ENCODE results near the gene ENOX1. TPM values are rescaled to one million over a fixed set of nuclear protein-coding genes. Genes with fewer than 3 reads are reported as not detected.

ENOX1 gene
- total RNA-seq, 1 donor from 2014 or later, result 8.7 TPM

DNA sequence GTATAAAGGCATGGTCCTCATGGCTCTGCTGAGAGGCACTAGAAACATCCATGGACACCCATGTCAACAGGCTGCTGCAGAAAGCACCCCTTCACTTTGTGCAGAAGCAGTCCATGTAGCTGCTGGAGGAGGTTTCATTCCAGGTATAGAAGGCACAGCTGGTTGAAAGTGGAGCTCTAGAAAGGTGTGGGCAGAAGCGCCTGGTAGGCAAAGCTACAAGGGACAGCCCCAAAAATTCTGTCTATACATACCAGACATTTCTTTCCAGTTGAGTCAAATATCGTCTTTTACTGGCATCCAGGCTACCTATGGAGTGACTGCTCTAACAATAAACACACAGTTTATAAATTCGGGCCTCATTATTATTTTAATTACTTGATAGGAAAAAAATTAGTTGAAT, 129.3 kb downstream of the ENOX1 start:
- TF ChIP-seq, protein P1, sequence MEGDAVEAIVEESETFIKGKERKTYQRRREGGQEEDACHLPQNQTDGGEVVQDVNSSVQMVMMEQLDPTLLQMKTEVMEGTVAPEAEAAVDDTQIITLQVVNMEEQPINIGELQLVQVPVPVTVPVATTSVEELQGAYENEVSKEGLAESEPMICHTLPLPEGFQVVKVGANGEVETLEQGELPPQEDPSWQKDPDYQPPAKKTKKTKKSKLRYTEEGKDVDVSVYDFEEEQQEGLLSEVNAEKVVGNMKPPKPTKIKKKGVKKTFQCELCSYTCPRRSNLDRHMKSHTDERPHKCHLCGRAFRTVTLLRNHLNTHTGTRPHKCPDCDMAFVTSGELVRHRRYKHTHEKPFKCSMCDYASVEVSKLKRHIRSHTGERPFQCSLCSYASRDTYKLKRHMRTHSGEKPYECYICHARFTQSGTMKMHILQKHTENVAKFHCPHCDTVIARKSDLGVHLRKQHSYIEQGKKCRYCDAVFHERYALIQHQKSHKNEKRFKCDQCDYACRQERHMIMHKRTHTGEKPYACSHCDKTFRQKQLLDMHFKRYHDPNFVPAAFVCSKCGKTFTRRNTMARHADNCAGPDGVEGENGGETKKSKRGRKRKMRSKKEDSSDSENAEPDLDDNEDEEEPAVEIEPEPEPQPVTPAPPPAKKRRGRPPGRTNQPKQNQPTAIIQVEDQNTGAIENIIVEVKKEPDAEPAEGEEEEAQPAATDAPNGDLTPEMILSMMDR (IDR thresholded peaks at IDR 0.05; ENCODE audit: partially characterized antibody, unreplicated experiment), result no peak
- no peak overlapping the region for H3K4me3 Mint-ChIP-seq (ENCODE audit: unreplicated experiment)
- DNase-seq, result no peak
- no peaks in the 10 kb centered on the region for H3K9me3 Mint-ChIP-seq (ENCODE audit: unreplicated experiment)
- no peaks in the 10 kb centered on the region for H3K36me3 Mint-ChIP-seq (ENCODE audit: unreplicated experiment)
- peaks cover 4% of the 10 kb centered on the region for H3K4me1 Mint-ChIP-seq (ENCODE audit: low read depth, unreplicated experiment)
- no peak overlapping the region for H3K27ac Mint-ChIP-seq (ENCODE audit: unreplicated experiment)
- H3K27me3 Mint-ChIP-seq (ENCODE audit: unreplicated experiment), result no peaks in the 10 kb centered on the region

DNA sequence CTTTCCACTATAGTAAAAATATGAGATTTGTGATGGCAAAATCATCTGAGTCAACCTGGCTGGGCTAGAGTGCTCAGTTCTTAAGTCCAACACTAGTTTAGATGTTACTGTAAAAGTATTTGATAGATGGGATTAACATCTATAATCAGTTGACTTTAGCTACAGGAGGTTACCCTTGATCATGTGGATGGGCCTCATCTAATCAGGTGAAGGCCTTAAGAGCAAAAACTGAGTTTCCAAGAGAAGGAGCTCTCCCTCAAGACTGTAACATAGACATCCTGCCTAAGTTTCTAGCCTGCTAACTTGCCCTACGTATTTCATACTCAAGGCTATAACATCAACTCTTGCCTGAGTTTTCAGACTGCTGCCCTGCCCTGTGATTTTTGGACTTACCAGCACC, 132.8 kb downstream of the ENOX1 start:
- Mint-ChIP-seq H3K36me3 (ENCODE audit: unreplicated experiment) (no peaks in the 10 kb centered on the region), H3K27ac (ENCODE audit: unreplicated experiment) (no peak overlapping the region), H3K4me3 (ENCODE audit: unreplicated experiment) (no peak overlapping the region), H3K9me3 (ENCODE audit: unreplicated experiment) (no peaks in the 10 kb centered on the region), H3K4me1 (ENCODE audit: low read depth, unreplicated experiment) (peaks cover 5% of the 10 kb centered on the region), H3K27me3 (ENCODE audit: unreplicated experiment) (no peaks in the 10 kb centered on the region)
- no peak for DNase-seq
- TF ChIP-seq, protein P1 (IDR thresholded peaks at IDR 0.05; ENCODE audit: partially characterized antibody, unreplicated experiment), result no peak

DNA sequence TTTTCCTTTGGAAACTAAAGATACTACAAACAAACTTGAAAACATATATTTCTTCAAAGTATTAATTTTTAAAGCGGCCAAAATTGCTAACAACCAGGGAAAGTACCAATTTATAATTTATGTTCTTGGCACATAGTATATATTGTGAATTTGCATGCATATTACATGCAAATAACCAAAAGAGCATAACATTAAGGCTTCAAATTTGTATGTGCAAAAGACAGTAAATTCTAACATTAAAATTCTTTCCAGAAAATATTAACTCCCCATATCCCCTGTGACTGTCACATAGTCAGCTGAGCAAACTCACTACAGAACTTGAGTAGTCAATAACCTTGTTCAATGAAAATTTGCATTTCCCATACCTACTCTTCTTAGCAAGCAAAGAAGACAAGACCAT, 133.4 kb downstream of the ENOX1 start:
- no peaks in the 10 kb centered on the region for H3K27me3 Mint-ChIP-seq (ENCODE audit: unreplicated experiment)
- DNase-seq, result no peak
- H3K27ac Mint-ChIP-seq (ENCODE audit: unreplicated experiment), result no peak overlapping the region
- TF ChIP-seq, protein P1 (IDR thresholded peaks at IDR 0.05; ENCODE audit: partially characterized antibody, unreplicated experiment), result no peak
- H3K36me3 Mint-ChIP-seq (ENCODE audit: unreplicated experiment), result no peaks in the 10 kb centered on the region
- no peak overlapping the region for H3K4me3 Mint-ChIP-seq (ENCODE audit: unreplicated experiment)
- H3K9me3 Mint-ChIP-seq (ENCODE audit: unreplicated experiment), result no peaks in the 10 kb centered on the region
- peaks cover 5% of the 10 kb centered on the region for H3K4me1 Mint-ChIP-seq (ENCODE audit: low read depth, unreplicated experiment)

DNA sequence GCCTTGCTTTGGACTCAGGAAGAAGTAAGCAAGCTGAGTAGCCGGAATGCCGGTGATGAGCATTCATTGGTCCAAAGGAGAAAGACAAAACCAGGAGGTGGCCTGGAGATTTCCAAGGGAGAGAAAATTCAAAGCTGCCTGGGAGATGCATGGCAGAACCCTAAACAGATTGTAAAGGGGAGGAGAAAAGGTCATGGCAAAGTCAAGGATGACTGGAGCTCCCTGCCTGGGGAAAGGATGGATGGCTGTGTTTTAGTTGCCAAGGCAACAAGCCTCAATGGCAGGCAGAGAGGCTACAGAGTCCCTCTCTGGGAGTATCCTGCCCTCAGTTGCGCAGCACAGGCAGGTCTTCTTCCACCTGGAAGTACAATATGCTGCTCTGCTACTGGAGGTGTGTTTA, 134.0 kb downstream of the ENOX1 start:
- H3K36me3 Mint-ChIP-seq (ENCODE audit: unreplicated experiment), result no peaks in the 10 kb centered on the region
- TF ChIP-seq, protein P1 (IDR thresholded peaks at IDR 0.05; ENCODE audit: partially characterized antibody, unreplicated experiment), result no peak
- H3K27me3 Mint-ChIP-seq (ENCODE audit: unreplicated experiment), result no peaks in the 10 kb centered on the region
- no peak overlapping the region for H3K4me3 Mint-ChIP-seq (ENCODE audit: unreplicated experiment)
- peaks cover 5% of the 10 kb centered on the region for H3K4me1 Mint-ChIP-seq (ENCODE audit: low read depth, unreplicated experiment)
- no peaks in the 10 kb centered on the region for H3K9me3 Mint-ChIP-seq (ENCODE audit: unreplicated experiment)
- DNase-seq, result no peak
- no peak overlapping the region for H3K27ac Mint-ChIP-seq (ENCODE audit: unreplicated experiment)

DNA sequence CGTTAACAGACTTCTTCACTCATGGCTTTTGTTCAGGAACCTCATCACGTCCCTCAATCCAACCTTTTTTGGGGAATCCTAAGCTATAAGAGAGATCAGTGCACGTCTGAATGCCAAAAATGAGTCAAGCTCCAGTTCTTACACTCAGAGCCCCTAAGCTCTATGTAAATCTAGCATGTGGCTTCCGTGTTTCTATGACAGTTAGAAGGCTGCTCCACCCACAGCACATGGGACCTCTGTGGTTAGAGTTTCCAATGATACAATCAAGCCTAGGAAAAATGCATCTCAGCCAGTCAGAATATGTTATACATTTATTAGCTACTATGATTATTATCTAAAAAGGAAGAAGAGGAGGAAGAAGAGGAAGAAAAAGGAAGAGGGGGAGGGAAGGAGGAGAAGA, 135.9 kb downstream of the ENOX1 start:
- Mint-ChIP-seq H3K9me3 (ENCODE audit: unreplicated experiment) (no peaks in the 10 kb centered on the region), H3K27ac (ENCODE audit: unreplicated experiment) (no peak overlapping the region), H3K27me3 (ENCODE audit: unreplicated experiment) (peaks cover 3% of the 10 kb centered on the region), H3K36me3 (ENCODE audit: unreplicated experiment) (peaks cover 8% of the 10 kb centered on the region), H3K4me1 (ENCODE audit: low read depth, unreplicated experiment) (peaks cover 5% of the 10 kb centered on the region), H3K4me3 (ENCODE audit: unreplicated experiment) (no peak overlapping the region)
- DNase-seq, result no peak
- TF ChIP-seq, protein P1 (IDR thresholded peaks at IDR 0.05; ENCODE audit: partially characterized antibody, unreplicated experiment), result no peak
